SHP77 treated with DMSO at 0.1 percent for 48 hours (cell line): ENCODE measurements around the gene TPH1.
A peak's percentile ranks its signal among the peaks of the same experiment; 100 is the strongest.

ENCODE experiments used
- DNase-seq: peaks from one replicate; lab custom pipeline; 2025; lab: John Stamatoyannopoulos, UW

The TPH1 gene

GRCh38 chr11:18046116-18046777 is at the start of gene TPH1:
TPH1 (minus strand) TSS chr11:18046269; CDS start chr11:18040762, 5,507 bp downstream.
- no peak for DNase-seq

- DNase-seq, result no peak
Measured at GRCh38 chr11:18093959-18094358, 47.9 kb upstream of the TPH1 start.

- DNase-seq, result no peak
Measured at GRCh38 chr11:18091731-18092130, 45.7 kb upstream of the TPH1 start.

- no peak for DNase-seq
Measured at GRCh38 chr11:18088966-18089365, 42.9 kb upstream of the TPH1 start.

GRCh38 chr11:18088366-18088765 is 42.3 kb upstream of the TPH1 start:
- no peak for DNase-seq

- DNase-seq, result no peak
Measured at GRCh38 chr11:18081551-18081950, 35.5 kb upstream of the TPH1 start.

- DNase-seq, result no peak
Measured at GRCh38 chr11:18080451-18080850, 34.4 kb upstream of the TPH1 start.

GRCh38 chr11:18078909-18079308 is 32.8 kb upstream of the TPH1 start:
- no peak for DNase-seq

- no peak for DNase-seq
Measured at GRCh38 chr11:18075444-18075843, 29.4 kb upstream of the TPH1 start.

GRCh38 chr11:18071098-18071705 is 25.1 kb upstream of the TPH1 start:
- peak; percentile 80 for DNase-seq

GRCh38 chr11:18067372-18067771 is 21.3 kb upstream of the TPH1 start:
- no peak for DNase-seq

GRCh38 chr11:18066626-18067025 is 20.6 kb upstream of the TPH1 start:
- no peak for DNase-seq

GRCh38 chr11:18065572-18065971 is 19.5 kb upstream of the TPH1 start:
- DNase-seq, result peak; percentile 13

GRCh38 chr11:18064450-18065054 is 18.5 kb upstream of the TPH1 start:
- peak; percentile 3 for DNase-seq

- peak; percentile 55 for DNase-seq
Measured at GRCh38 chr11:18063862-18064434, 17.9 kb upstream of the TPH1 start.

GRCh38 chr11:18063125-18063524 is 17.1 kb upstream of the TPH1 start:
- no peak for DNase-seq

GRCh38 chr11:18061351-18061750 is 15.3 kb upstream of the TPH1 start:
- no peak for DNase-seq

GRCh38 chr11:18056561-18057181 is 10.6 kb upstream of the TPH1 start:
- no peak for DNase-seq

GRCh38 chr11:18054511-18055103 is 8.5 kb upstream of the TPH1 start:
- no peak for DNase-seq

GRCh38 chr11:18050848-18051247 is 4.8 kb upstream of the TPH1 start:
- no peak for DNase-seq

- no peak for DNase-seq
Measured at GRCh38 chr11:18036456-18036855, 9.6 kb downstream of the TPH1 start.

- no peak for DNase-seq
Measured at GRCh38 chr11:18027475-18027874, 18.6 kb downstream of the TPH1 start.
